HG03442 (cell line): Measurements from ENCODE around the gene ACADSB.

Source experiments
- ATAC-seq: cut with Tn5 transposase; IDR thresholded peaks from one replicate; pipeline ENCODE4 v1.9.1; 2021; ENCODE audit warnings: mild to moderate bottlenecking, moderate library complexity; ENCODE audit not compliant: unreplicated experiment

The ACADSB gene

GRCh38 chr10:123093489-123093888, 84.7 kb downstream of the ACADSB start:
- no peak for ATAC-seq

GRCh38 chr10:123096452-123096851, 87.6 kb downstream of the ACADSB start:
- no peak for ATAC-seq

GRCh38 chr10:123097039-123097438, 88.2 kb downstream of the ACADSB start:
- ATAC-seq, result no peak

- ATAC-seq, result no peak
Measured at GRCh38 chr10:123100030-123100762, 91.4 kb downstream of the ACADSB start.

GRCh38 chr10:123101872-123102271, 93.1 kb downstream of the ACADSB start:
- no peak for ATAC-seq

- no peak for ATAC-seq
Measured at GRCh38 chr10:123102673-123103072, 93.9 kb downstream of the ACADSB start.

- ATAC-seq, result no peak
Measured at GRCh38 chr10:123103944-123104343, 95.1 kb downstream of the ACADSB start.
